Lower lobe of right lung (tissue), 2 donors: Measurements from ENCODE around the gene CNOT9. TPM values are rescaled to one million over a fixed set of nuclear protein-coding genes. Genes with fewer than 3 reads are reported as not detected.
A peak's percentile ranks its signal among the peaks of the same experiment; 100 is the strongest.
"Not testable (repeated sequence)": the region's sequence is repeated elsewhere in the genome, so short reads cannot be mapped to it uniquely, and the experiment has no call there.

Source experiments
- ATAC-seq, 2 donors: fragments of 200-7000 bp; cut with Tn5 transposase; one replicate each; pipeline ENCODE4 v1.9.1; 2020 to 2022; ENCODE audit warnings: mild to moderate bottlenecking in 2 of 2, moderate library complexity in 2 of 2
- DNase-seq: peaks from one replicate; pipeline ENCODE4 v3.0.0-alpha.2; 2020
- H3K27ac ChIP-seq: fragments of 200-600 bp; one replicate; pipeline ENCODE4 v1.8.0; 2022
- H3K27me3 ChIP-seq: fragments of 200-600 bp; one replicate; pipeline ENCODE4 v1.8.0; 2022; ENCODE audit warnings: low read depth
- H3K36me3 ChIP-seq: fragments of 200-600 bp; one replicate; pipeline ENCODE4 v1.8.0; 2022; ENCODE audit warnings: mild to moderate bottlenecking
- H3K4me1 ChIP-seq: fragments of 200-600 bp; one replicate; pipeline ENCODE4 v1.8.0; 2022
- H3K4me3 ChIP-seq: fragments of 200-600 bp; one replicate; pipeline ENCODE4 v1.8.0; 2022; ENCODE audit warnings: mild to moderate bottlenecking
- H3K9me3 ChIP-seq: fragments of 200-600 bp; one replicate; pipeline ENCODE4 v1.8.0; 2022
- CTCF ChIP-seq: fragments of 200-600 bp; IDR thresholded peaks from one replicate; pipeline ENCODE4 v1.8.0; 2022; ENCODE audit warnings: antibody characterized with exemption, mild to moderate bottlenecking
- intact Hi-C: fragments of 100-400 bp; cut with DNase I; formaldehyde crosslinking; loops from one replicate; pipeline ENCODE4 v1.11.0; 2022
- long read RNA-seq: library from polyadenylated mRNA; unstranded; transcript quantifications from one replicate; pipeline ENCODE4 v2.0.0, GENCODE V29; 2021
- total RNA-seq: library from RNA; stranded (reverse); fragmentation: NEBNext Ultra II Directional; extraction: Animal tissue kit (Norgen Biotek cat#: 25700); gene quantifications from one replicate; pipeline ENCODE4 v1.2.1, GENCODE V29; 2021
- donor health status: DM: no; HTN: yes; CAD: no; lungs with severe emphysema.

Gene CNOT9
- total RNA-seq = 31.5 TPM
- long read RNA-seq, full-length matches to known transcripts = 10 of 15 reads
- long read RNA-seq, partial matches to known transcripts = 1 of 15 reads
- long read RNA-seq, other reads (novel, unspliced or antisense) = 4 of 15 reads

DNA sequence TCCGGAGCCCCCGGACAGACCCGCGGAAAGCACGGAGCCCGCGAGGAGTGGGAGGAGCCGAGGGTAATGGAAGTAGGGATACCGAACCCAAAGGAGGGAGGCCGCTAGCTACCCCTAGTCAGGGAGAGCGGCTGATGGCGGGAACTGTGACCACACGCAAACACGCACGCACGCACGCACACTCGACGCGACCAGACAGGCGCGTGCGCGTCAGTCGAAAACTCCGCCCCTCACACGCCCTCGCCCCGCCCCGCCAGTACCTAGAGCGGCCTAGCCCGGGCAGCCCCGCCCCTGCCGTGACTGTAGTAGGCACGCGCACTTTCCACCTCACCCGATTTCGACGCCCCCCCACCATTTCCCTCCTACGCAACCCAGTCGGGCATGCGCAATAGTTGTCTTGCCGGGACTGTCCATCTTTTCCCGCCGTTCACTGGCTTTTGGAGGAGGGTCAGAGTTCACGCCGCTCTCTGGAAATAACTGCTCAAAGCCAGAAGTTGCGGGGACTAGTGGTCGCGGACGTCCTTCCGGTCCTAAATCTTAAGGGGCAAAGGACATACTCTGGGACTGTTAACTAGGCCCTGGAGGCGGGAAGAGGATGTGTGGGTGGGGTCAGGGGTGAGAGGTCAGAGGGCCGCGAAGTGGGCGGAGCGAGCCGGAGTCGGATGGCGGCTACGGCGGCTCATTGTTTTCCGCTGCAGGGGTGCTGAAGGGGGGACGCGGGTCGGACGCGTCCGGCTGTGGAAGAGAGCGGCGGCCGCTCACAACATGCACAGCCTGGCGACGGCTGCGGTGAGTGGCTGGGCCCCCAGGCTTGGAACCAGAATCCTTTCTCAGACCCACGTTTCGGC, at the start of gene CNOT9, which contains the start of gene USP37:
Gene CNOT9 (plus strand): TSS at position 650 of the 848 bp plus-strand sequence. CDS start 116 bp downstream, at position 766.
Gene USP37 (minus strand): TSS at position 162 of the 848 bp plus-strand sequence. CDS start 9,698 bp downstream, outside the sequence.
- intact Hi-C loops = no loop called here
- DNase-seq = peak; percentile 100
- peak; percentile 98 to 99 for ATAC-seq
- Histone ChIP-seq H3K27me3 (no peaks in the 10 kb centered on the region), H3K36me3 (peaks cover 14% of the 10 kb centered on the region), H3K4me1 (peaks cover 40% of the 10 kb centered on the region), H3K9me3 (no peaks in the 10 kb centered on the region), H3K27ac (peak within 1 kb of the TSS; percentile 90), H3K4me3 (peak within 1 kb of the TSS; percentile 94)
- no peak for TF ChIP-seq CTCF

DNA sequence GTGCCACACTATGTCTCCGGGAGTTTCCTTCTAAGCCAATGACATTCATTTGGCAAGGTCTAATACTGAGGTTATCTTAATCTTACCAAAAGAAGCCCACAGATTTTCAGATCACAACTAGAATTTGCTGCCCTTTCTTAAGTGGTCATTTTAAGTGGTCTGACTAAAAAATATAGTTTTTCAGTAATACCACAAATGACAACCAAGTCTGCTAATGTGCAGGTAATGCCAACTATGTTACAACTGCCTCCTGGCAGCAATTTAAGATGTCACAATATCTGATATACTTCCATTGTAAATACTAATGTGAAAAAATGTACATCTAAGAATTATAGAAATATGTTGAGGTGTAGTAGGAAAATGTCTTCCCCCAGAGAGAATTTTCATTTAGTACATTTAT, 49.8 kb upstream of the CNOT9 start:
- ATAC-seq (no peak), DNase-seq (no peak)
- Histone ChIP-seq H3K27ac (no peak overlapping the region), H3K36me3 (peaks cover 22% of the 10 kb centered on the region), H3K4me3 (no peak overlapping the region), H3K4me1 (no peaks in the 10 kb centered on the region), H3K9me3 (no peaks in the 10 kb centered on the region), H3K27me3 (no peaks in the 10 kb centered on the region)
- intact Hi-C loops = no loop called here
- no peak for TF ChIP-seq CTCF

GRCh38 chr2:218523651-218524050, 45.0 kb upstream of the CNOT9 start:
- DNase-seq (no peak), ATAC-seq (no peak)
- H3K27me3 ChIP-seq = no peaks in the 10 kb centered on the region
- peaks cover 59% of the 10 kb centered on the region for H3K36me3 ChIP-seq
- H3K4me1 ChIP-seq = no peaks in the 10 kb centered on the region
- no peak overlapping the region for H3K4me3 ChIP-seq
- no peak overlapping the region for H3K27ac ChIP-seq
- no peak for TF ChIP-seq CTCF
- no peaks in the 10 kb centered on the region for H3K9me3 ChIP-seq
- intact Hi-C loops = no loop called here

DNA sequence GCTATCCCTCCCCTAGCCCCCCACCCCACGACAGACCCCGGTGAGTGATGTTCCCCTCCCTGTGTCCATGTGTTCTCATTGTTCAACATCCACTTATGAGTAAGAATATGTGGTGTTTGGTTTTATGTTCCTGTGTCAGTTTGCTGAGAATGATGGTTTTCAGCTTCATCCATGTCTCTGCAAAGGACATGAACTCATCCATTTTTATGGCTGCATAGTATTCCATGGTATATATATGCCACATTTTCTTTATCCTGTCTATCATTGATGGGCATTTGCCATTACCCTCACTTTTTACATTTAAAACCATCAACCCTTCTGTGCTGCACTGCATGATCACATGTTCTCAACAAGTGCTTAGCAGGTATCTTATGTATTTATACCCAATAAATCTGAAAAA, 40.2 kb upstream of the CNOT9 start:
- H3K36me3 ChIP-seq = peaks cover 88% of the 10 kb centered on the region
- intact Hi-C loops, H3K27ac ChIP-seq, ATAC-seq, H3K4me3 ChIP-seq, DNase-seq, H3K4me1 ChIP-seq, H3K27me3 ChIP-seq, H3K9me3 ChIP-seq: not testable (repeated sequence)

DNA sequence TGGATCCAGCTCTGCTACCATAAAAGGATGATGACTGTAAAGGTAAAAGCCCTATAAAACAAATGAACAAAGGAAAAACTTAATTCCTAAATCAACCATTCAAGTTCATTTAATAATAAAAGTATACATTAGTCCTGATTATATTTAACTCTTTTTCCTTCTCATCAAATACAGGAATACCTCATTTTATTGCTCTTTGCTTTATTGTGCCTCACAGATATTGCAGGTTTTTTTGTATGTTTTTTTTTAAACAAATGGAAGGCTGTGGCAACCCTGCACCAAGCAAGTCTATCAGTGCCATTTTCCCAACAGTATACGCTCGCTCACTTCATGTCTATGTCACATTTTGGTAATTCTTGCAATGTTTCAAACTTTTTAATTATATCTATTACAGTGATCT, 38.6 kb upstream of the CNOT9 start:
- TF ChIP-seq CTCF = no peak
- ATAC-seq (no peak), DNase-seq (no peak)
- no peaks in the 10 kb centered on the region for H3K9me3 ChIP-seq
- intact Hi-C loops = no loop called here
- H3K4me3 ChIP-seq = no peak overlapping the region
- no peaks in the 10 kb centered on the region for H3K4me1 ChIP-seq
- H3K36me3 ChIP-seq = peaks cover 96% of the 10 kb centered on the region
- H3K27ac ChIP-seq = no peak overlapping the region
- no peaks in the 10 kb centered on the region for H3K27me3 ChIP-seq
